ENCODE results near the gene PMEL. TPM values are rescaled to one million over a fixed set of nuclear protein-coding genes. Genes with fewer than 3 reads are reported as not detected.

PMEL gene
- total and polyA plus RNA-seq, 9 of the 15 experiments (the other 6 are each of a cell fraction or from before 2014, with no cell fraction given), result 0.36 to 2.0 (median 0.98) TPM

DNA sequence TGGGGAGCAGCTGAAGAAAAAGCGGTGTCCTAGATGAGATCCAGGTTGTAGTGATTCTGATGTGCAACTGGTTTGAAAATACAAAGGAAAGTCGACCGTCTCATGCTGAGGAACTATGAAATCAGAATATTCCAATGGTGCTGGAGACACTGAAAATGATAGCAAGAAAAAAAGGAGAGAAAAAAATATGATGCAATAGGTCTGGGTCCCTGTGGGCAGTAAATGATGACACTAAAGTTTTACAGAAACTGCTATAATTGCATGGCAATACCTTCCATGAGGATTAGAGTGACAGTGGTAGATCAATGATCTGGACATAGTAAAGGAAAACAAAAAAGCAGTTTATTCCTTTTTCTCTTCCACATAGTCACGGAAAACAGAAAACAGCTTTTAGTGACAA lies 40.5 kb downstream of the PMEL start (continued):
- TF ChIP-seq, protein P1, sequence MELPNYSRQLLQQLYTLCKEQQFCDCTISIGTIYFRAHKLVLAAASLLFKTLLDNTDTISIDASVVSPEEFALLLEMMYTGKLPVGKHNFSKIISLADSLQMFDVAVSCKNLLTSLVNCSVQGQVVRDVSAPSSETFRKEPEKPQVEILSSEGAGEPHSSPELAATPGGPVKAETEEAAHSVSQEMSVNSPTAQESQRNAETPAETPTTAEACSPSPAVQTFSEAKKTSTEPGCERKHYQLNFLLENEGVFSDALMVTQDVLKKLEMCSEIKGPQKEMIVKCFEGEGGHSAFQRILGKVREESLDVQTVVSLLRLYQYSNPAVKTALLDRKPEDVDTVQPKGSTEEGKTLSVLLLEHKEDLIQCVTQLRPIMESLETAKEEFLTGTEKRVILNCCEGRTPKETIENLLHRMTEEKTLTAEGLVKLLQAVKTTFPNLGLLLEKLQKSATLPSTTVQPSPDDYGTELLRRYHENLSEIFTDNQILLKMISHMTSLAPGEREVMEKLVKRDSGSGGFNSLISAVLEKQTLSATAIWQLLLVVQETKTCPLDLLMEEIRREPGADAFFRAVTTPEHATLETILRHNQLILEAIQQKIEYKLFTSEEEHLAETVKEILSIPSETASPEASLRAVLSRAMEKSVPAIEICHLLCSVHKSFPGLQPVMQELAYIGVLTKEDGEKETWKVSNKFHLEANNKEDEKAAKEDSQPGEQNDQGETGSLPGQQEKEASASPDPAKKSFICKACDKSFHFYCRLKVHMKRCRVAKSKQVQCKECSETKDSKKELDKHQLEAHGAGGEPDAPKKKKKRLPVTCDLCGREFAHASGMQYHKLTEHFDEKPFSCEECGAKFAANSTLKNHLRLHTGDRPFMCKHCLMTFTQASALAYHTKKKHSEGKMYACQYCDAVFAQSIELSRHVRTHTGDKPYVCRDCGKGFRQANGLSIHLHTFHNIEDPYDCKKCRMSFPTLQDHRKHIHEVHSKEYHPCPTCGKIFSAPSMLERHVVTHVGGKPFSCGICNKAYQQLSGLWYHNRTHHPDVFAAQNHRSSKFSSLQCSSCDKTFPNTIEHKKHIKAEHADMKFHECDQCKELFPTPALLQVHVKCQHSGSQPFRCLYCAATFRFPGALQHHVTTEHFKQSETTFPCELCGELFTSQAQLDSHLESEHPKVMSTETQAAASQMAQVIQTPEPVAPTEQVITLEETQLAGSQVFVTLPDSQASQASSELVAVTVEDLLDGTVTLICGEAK (IDR thresholded peaks at IDR 0.05), result no peak
- TF ChIP-seq, protein P1 (CRISPR knock-in tag; IDR thresholded peaks at IDR 0.05), result no peak
- TF ChIP-seq ZNF408 (CRISPR knock-in tag; IDR thresholded peaks at IDR 0.05; ENCODE audit: low read depth) (no peak), TAL1 (IDR thresholded peaks at IDR 0.05) (0 out of 2 replicates have a peak, but pooled peaks have one; percentile 4), ZNF212 (CRISPR knock-in tag; IDR thresholded peaks at IDR 0.05) (no peak), ZKSCAN8 (CRISPR knock-in tag; IDR thresholded peaks at IDR 0.05) (no peak)
- TF ChIP-seq, protein P2, sequence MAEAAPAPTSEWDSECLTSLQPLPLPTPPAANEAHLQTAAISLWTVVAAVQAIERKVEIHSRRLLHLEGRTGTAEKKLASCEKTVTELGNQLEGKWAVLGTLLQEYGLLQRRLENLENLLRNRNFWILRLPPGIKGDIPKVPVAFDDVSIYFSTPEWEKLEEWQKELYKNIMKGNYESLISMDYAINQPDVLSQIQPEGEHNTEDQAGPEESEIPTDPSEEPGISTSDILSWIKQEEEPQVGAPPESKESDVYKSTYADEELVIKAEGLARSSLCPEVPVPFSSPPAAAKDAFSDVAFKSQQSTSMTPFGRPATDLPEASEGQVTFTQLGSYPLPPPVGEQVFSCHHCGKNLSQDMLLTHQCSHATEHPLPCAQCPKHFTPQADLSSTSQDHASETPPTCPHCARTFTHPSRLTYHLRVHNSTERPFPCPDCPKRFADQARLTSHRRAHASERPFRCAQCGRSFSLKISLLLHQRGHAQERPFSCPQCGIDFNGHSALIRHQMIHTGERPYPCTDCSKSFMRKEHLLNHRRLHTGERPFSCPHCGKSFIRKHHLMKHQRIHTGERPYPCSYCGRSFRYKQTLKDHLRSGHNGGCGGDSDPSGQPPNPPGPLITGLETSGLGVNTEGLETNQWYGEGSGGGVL (CRISPR knock-in tag; IDR thresholded peaks at IDR 0.05), result no peak
